CD4-positive, alpha-beta memory T cell (primary cell): ENCODE data around the gene LRRC43. TPM values are rescaled to one million over a fixed set of nuclear protein-coding genes. Genes with fewer than 3 reads are reported as not detected.

Source experiments
- CTCF ChIA-PET: fragments of 350-600 bp; sonication (Branson Sonifier 250); formaldehyde crosslinking; loops from one replicate; lab custom pipeline; 2021; ENCODE audit warnings: inconsistent platforms; ENCODE audit not compliant: partially characterized antibody; lab: Charles Lee
- POLR2A ChIA-PET: fragments of 350-600 bp; sonication (Branson Sonifier 250); formaldehyde crosslinking; loops from one replicate; lab custom pipeline; 2021; ENCODE audit not compliant: partially characterized antibody; lab: Charles Lee
- DNase-seq, 5 donors: peaks; one replicate each; pipeline versions ENCODE4 v3.0.0 to v3.0.0-alpha.2; 2020 to 2022; ENCODE audit warnings: mixed read lengths in 1 of 5
- H3K27ac ChIP-seq: one replicate; pipeline ENCODE4 v1.7.0; 2013; ENCODE audit warnings: low read depth, low read length
- H3K27me3 ChIP-seq: 2 replicates; pipeline ENCODE4 v1.7.0; 2013; ENCODE audit warnings: mild to moderate bottlenecking, low read length, moderate library complexity; ENCODE audit not compliant: insufficient read depth
- H3K36me3 ChIP-seq: 2 replicates; pipeline ENCODE4 v1.7.0; 2013; ENCODE audit warnings: mild to moderate bottlenecking, low read length, moderate library complexity; ENCODE audit not compliant: insufficient read depth
- H3K4me1 ChIP-seq: 2 replicates; pipeline ENCODE4 v1.7.0; 2013; ENCODE audit warnings: mild to moderate bottlenecking, low read length, moderate library complexity; ENCODE audit not compliant: insufficient read depth
- H3K4me3 ChIP-seq, 2 donors: one replicate each; pipeline ENCODE4 v1.7.0; 2013; ENCODE audit warnings: low read length in 2 of 2, mild to moderate bottlenecking in 1 of 2
- H3K9me3 ChIP-seq, 2 donors: one replicate each; pipeline ENCODE4 v1.7.0; 2013; ENCODE audit warnings: low read length in 2 of 2, control low read depth in 1 of 2; ENCODE audit not compliant: control insufficient read depth in 1 of 2
- H3K27ac Mint-ChIP-seq, 7 donors: one replicate each; pipeline ENCODE4 v1.8.0; 2020 to 2021; ENCODE audit warnings: mixed read lengths in 7 of 7, mild to moderate bottlenecking in 6 of 7, inconsistent platforms in 3 of 7, moderate library complexity in 3 of 7
- H3K27me3 Mint-ChIP-seq, 2 donors: one replicate each; pipeline ENCODE4 v1.8.0; 2020 to 2021; ENCODE audit warnings: mixed read lengths in 2 of 2
- H3K36me3 Mint-ChIP-seq, 2 donors: one replicate each; pipeline ENCODE4 v1.8.0; 2020 to 2021; ENCODE audit warnings: mixed read lengths in 2 of 2, inconsistent platforms in 1 of 2, mild to moderate bottlenecking in 1 of 2
- H3K4me1 Mint-ChIP-seq, 4 donors: one replicate each; pipeline ENCODE4 v1.8.0; 2020 to 2021; ENCODE audit warnings: mixed read lengths in 4 of 4, mild to moderate bottlenecking in 1 of 4
- H3K4me3 Mint-ChIP-seq, 8 donors: one replicate each; pipeline ENCODE4 v1.8.0; 2020 to 2021; ENCODE audit warnings: mixed read lengths in 8 of 8, mild to moderate bottlenecking in 7 of 8, moderate library complexity in 6 of 8, inconsistent platforms in 3 of 8
- H3K9me3 Mint-ChIP-seq, 8 donors: one replicate each; pipeline ENCODE4 v1.8.0; 2020 to 2021; ENCODE audit warnings: mixed read lengths in 8 of 8, mild to moderate bottlenecking in 5 of 8, inconsistent platforms in 3 of 8, moderate library complexity in 1 of 8
- intact Hi-C: fragments of 100-400 bp; cut with micrococcal nuclease; formaldehyde crosslinking; loops from one replicate; pipeline ENCODE4 v1.15.1; 2023
- polyA plus RNA-seq, 2 donors: library from polyadenylated mRNA; unstranded; fragments of 300-500 nt; fragmentation: Illumina TruSeq; gene quantifications; one replicate each; pipeline ENCODE4 v1.2.3, GENCODE V29; 2021
- total RNA-seq, 2 experiments: library from RNA; stranded (reverse); gene quantifications; one replicate each; pipeline ENCODE4 v1.2.3, GENCODE V29; 2021

LRRC43 gene
- total and polyA plus RNA-seq, 4 experiments from 2014 or later = not detected

- Mint-ChIP-seq H3K4me3 (no peak overlapping the region), H3K4me1 (peaks cover 6 to 17% (median 10%) of the 10 kb centered on the region in 4 donors), H3K36me3 (peaks cover 58 to 71% of the 10 kb centered on the region in 2 donors), H3K27me3 (no peaks in the 10 kb centered on the region), H3K27ac (peak overlapping the region in 2 of 7 donors; percentile 52 to 59), H3K9me3 (no peaks in the 10 kb centered on the region)
- intact Hi-C loops = no loop called here
- peaks cover 7% of the 10 kb centered on the region for H3K4me1 ChIP-seq
- H3K27ac ChIP-seq = no peak overlapping the region
- no peaks in the 10 kb centered on the region for H3K27me3 ChIP-seq
- ChIA-PET CTCF (interaction anchor here (0.9 kb wide), 2 partner anchors 9 to 31 kb away, joined by 3 read pairs; no protein-coding TSS in a partner anchor), POLR2A (interaction anchor here (1.3 to 3.0 kb wide), 3 partner anchors 9 to 10 kb away, joined by 6 to 21 read pairs (median 6); partner anchors contain the start of gene DIABLO)
- H3K4me3 ChIP-seq = no peak overlapping the region
- H3K9me3 ChIP-seq = no peaks in the 10 kb centered on the region
- H3K36me3 ChIP-seq = peaks cover 72% of the 10 kb centered on the region
- no peak for DNase-seq
Observed at GRCh38 chr12:122235741-122236140, 52.8 kb downstream of the LRRC43 start.

DNA sequence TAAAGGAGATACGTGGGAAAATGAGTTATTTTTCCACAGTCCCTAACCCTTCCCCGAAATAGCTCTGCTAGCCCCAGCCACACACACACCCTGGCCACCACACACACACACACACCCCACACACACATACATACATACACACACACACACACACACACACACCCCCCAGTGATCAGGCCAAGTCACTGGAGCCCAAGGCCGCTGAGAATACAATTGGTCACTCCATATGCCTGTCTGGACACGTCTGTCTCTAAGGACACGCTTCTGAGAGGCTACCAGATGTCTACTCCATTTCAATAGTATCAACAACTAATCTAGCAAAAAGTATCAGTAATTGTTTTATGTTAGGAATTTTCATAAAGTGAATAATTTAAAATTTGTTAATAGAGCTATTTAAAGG, 55.9 kb downstream of the LRRC43 start:
- H3K4me3 Mint-ChIP-seq = no peak overlapping the region
- H3K4me1 Mint-ChIP-seq = peaks cover 13 to 38% (median 24%) of the 10 kb centered on the region in 4 donors
- Histone ChIP-seq H3K9me3 (no peaks in the 10 kb centered on the region), H3K4me3 (no peak overlapping the region), H3K27me3 (no peaks in the 10 kb centered on the region), H3K4me1 (peaks cover 30% of the 10 kb centered on the region), H3K36me3 (peaks cover 45% of the 10 kb centered on the region), H3K27ac (no peak overlapping the region)
- peaks cover 43 to 51% of the 10 kb centered on the region in 2 donors for H3K36me3 Mint-ChIP-seq
- intact Hi-C loops = no loop called here
- H3K9me3 Mint-ChIP-seq = no peaks in the 10 kb centered on the region
- H3K27ac Mint-ChIP-seq = peak overlapping the region in 5 of 7 donors; percentile 28 to 67 (median 63)
- no peak for DNase-seq
- ChIA-PET CTCF (no interaction called here), POLR2A (no interaction called here)
- H3K27me3 Mint-ChIP-seq = no peaks in the 10 kb centered on the region

GRCh38 chr12:122243965-122244364, 61.0 kb downstream of the LRRC43 start:
- peak overlapping the region; percentile 67 for H3K27ac ChIP-seq
- no peaks in the 10 kb centered on the region for H3K27me3 ChIP-seq
- H3K27me3 Mint-ChIP-seq = no peaks in the 10 kb centered on the region
- H3K4me1 ChIP-seq = peaks cover 47% of the 10 kb centered on the region
- H3K9me3 ChIP-seq = no peaks in the 10 kb centered on the region
- peak overlapping the region; percentile 94 to 97 (median 95) for H3K27ac Mint-ChIP-seq
- peak overlapping the region; percentile 90 to 95 (median 93) for H3K4me3 Mint-ChIP-seq
- H3K9me3 Mint-ChIP-seq = no peaks in the 10 kb centered on the region
- peaks cover 28 to 42% of the 10 kb centered on the region in 2 donors for H3K36me3 Mint-ChIP-seq
- peak overlapping the region; percentile 63 to 92 for H3K4me3 ChIP-seq
- intact Hi-C loops = loop anchor here (1.0 kb wide), 3 partner anchors 18 to 41 kb away; partner anchors contain the start of genes B3GNT4, DIABLO and VPS33A
- ChIA-PET POLR2A (interaction anchor here (0.5 to 4.8 kb wide), 18 partner anchors 7 to 1952 kb away, joined by 3 to 155 read pairs (median 7); partner anchors contain the start of genes B3GNT4, DIABLO, KNTC1 and RNU4-2), CTCF (interaction anchor here (0.9 to 4.0 kb wide), 9 partner anchors 8 to 257 kb away, joined by 3 to 35 read pairs (median 9); partner anchors contain the start of genes DIABLO, VPS33A and ZCCHC8)
- peak in 4 of 5 donors; percentile 25 to 51 (median 38) for DNase-seq
- H3K4me1 Mint-ChIP-seq = peaks cover 25 to 51% (median 38%) of the 10 kb centered on the region in 4 donors
- peaks cover 17% of the 10 kb centered on the region for H3K36me3 ChIP-seq

- Mint-ChIP-seq H3K9me3 (no peaks in the 10 kb centered on the region), H3K36me3 (peaks cover 31 to 46% of the 10 kb centered on the region in 2 donors), H3K27me3 (no peaks in the 10 kb centered on the region), H3K4me1 (peaks cover 25 to 50% (median 38%) of the 10 kb centered on the region in 4 donors), H3K4me3 (peak overlapping the region; percentile 90 to 95 (median 93)), H3K27ac (peak overlapping the region; percentile 94 to 97 (median 95))
- Histone ChIP-seq H3K4me3 (peak overlapping the region; percentile 63 to 92), H3K27ac (peak overlapping the region; percentile 67), H3K36me3 (peaks cover 22% of the 10 kb centered on the region), H3K9me3 (no peaks in the 10 kb centered on the region), H3K4me1 (peaks cover 46% of the 10 kb centered on the region), H3K27me3 (no peaks in the 10 kb centered on the region)
- ChIA-PET POLR2A (interaction anchor here (0.5 to 4.8 kb wide), 20 partner anchors 8 to 1953 kb away, joined by 3 to 155 read pairs (median 6); partner anchors contain the start of genes B3GNT4, DIABLO, KNTC1 and RNU4-2), CTCF (interaction anchor here (0.6 to 4.0 kb wide), 9 partner anchors 9 to 256 kb away, joined by 3 to 35 read pairs (median 9); partner anchors contain the start of genes DIABLO, VPS33A and ZCCHC8)
- DNase-seq = peak; percentile 64 to 76 (median 74)
- intact Hi-C loops = loop anchor here (1.0 kb wide), 3 partner anchors 18 to 41 kb away; partner anchors contain the start of genes B3GNT4, DIABLO and VPS33A
Observed at GRCh38 chr12:122244565-122245371, 61.8 kb downstream of the LRRC43 start.

DNA sequence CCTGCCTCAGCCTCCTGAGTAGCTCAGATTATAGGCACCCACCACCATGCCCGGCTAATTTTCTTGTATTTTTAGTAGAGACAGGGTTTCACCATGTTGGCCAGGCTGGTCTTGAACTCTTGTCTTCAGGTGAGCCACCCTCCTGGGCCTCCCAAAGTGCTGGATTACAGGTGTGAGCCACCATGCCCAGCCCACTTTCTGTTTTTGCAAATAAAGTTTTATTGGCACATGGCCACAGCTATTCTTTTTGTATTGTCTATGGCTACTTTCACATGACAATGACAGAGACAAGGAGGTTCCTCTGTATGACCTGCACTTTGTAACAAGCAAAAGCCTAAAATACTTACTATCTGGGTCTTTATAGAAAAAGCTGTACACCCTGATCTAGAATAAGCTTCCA, 62.6 kb downstream of the LRRC43 start:
- Histone ChIP-seq H3K4me1 (peaks cover 41% of the 10 kb centered on the region), H3K36me3 (peaks cover 20% of the 10 kb centered on the region), H3K9me3 (no peaks in the 10 kb centered on the region), H3K27me3 (no peaks in the 10 kb centered on the region), H3K27ac (peak overlapping the region; percentile 67), H3K4me3 (peak overlapping the region; percentile 63 to 92)
- Mint-ChIP-seq H3K27me3 (no peaks in the 10 kb centered on the region), H3K27ac (peak overlapping the region; percentile 64 to 96 (median 94)), H3K4me1 (peaks cover 23 to 42% (median 34%) of the 10 kb centered on the region in 4 donors), H3K36me3 (peaks cover 33 to 46% of the 10 kb centered on the region in 2 donors), H3K9me3 (no peaks in the 10 kb centered on the region), H3K4me3 (peak overlapping the region; percentile 90 to 95 (median 93))
- ChIA-PET POLR2A (interaction anchor here (1.4 to 4.8 kb wide), 13 partner anchors 9 to 1954 kb away, joined by 4 to 155 read pairs (median 7); partner anchors contain the start of genes B3GNT4, DIABLO, RNU4-2 and VPS33A), CTCF (interaction anchor here (1.4 to 4.0 kb wide), 5 partner anchors 13 to 255 kb away, joined by 3 to 35 read pairs (median 16); partner anchors contain the start of genes DIABLO, VPS33A and ZCCHC8)
- intact Hi-C loops = no loop called here
- DNase-seq = peak in 1 of 5 donors; percentile 18

DNA sequence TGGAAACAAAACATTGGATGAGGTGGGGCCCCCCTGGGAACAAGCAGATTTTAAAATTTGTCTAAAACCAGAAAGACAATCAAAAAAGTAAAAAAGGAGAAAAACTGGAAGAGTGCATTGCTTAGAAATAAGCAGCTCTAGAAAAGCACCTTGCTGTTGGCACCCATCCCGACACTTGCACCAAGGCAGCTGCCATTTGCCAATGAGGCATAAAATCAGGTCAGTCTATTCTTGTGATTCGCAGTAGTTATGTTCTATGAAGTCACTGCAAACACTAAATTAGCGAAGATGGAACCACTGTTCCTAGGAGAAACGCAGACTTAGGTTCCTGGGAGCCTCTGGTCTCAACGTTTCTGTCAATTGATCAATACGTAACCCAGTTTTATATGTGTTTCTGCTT, 67.1 kb downstream of the LRRC43 start:
- Mint-ChIP-seq H3K27ac (peak overlapping the region in 3 of 7 donors; percentile 43 to 75 (median 57)), H3K27me3 (no peaks in the 10 kb centered on the region), H3K4me3 (no peak overlapping the region), H3K9me3 (no peaks in the 10 kb centered on the region), H3K4me1 (peaks cover 7 to 13% (median 10%) of the 10 kb centered on the region in 4 donors), H3K36me3 (peaks cover 28 to 41% of the 10 kb centered on the region in 2 donors)
- CTCF ChIA-PET = interaction anchor here (2.1 kb wide), 1 partner anchor 16 kb away, joined by 6 read pairs; the partner anchor contains the start of gene VPS33A
- DNase-seq = no peak
- Histone ChIP-seq H3K27ac (no peak overlapping the region), H3K4me1 (peaks cover 10% of the 10 kb centered on the region), H3K9me3 (no peaks in the 10 kb centered on the region), H3K36me3 (peaks cover 30% of the 10 kb centered on the region), H3K4me3 (no peak overlapping the region), H3K27me3 (no peaks in the 10 kb centered on the region)
- POLR2A ChIA-PET = interaction anchor here (1.0 to 1.4 kb wide), 2 partner anchors 16 kb away, joined by 3 read pairs; no protein-coding TSS in a partner anchor
- intact Hi-C loops = no loop called here
